ENCODE results near the gene AMPD3. TPM values are rescaled to one million over a fixed set of nuclear protein-coding genes. Genes with fewer than 3 reads are reported as not detected.

Gene AMPD3
- total RNA-seq, 1 experiment from 2014 or later, result 5.9 TPM

DNA sequence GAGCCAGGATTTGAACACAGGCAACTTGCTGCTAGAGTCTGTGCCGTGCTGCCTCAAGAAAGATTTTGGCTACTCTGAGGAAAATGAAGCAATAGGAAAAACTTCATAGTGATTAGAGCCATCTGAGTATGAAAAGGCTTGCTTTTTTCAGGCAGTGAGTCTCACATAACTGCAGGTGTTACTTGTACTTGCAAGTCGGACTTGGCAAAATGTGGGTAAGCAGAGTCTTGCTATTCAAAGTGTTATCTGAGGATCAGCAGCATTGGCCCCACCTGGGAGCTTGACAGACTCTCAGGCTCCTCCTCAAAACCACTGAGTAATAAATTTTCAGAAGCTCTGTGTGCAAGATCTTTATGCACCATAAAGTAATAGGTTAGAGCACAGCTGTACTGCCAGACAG, 67.9 kb downstream of the AMPD3 start:
- Histone ChIP-seq H4K91ac (ENCODE audit: insufficient read length, low read depth, low read length) (no peak overlapping the region), H4K5ac (ENCODE audit: insufficient read length, low read depth, low read length) (no peak overlapping the region), H3K23me2 (ENCODE audit: insufficient read length, low read depth, low read length, poor library complexity, severe bottlenecking) (no peaks in the 10 kb centered on the region), H2BK120ac (ENCODE audit: low read depth, low read length, poor library complexity, severe bottlenecking) (no peak overlapping the region), H3K9me3 (ENCODE audit: control insufficient read depth, low read depth, low read length) (no peaks in the 10 kb centered on the region), H3K56ac (ENCODE audit: insufficient read length, low read depth, low read length) (no peak overlapping the region), H3K23ac (ENCODE audit: insufficient read length, low read depth, low read length) (no peak overlapping the region), H3K14ac (ENCODE audit: insufficient read depth, low read length) (no peak overlapping the region), H3K4me1 (ENCODE audit: insufficient read depth, low read length) (no peaks in the 10 kb centered on the region), H2BK15ac (ENCODE audit: low read depth, low read length) (no peak overlapping the region), H2BK5ac (ENCODE audit: insufficient read length, low read length) (no peak overlapping the region), H2AK5ac (ENCODE audit: insufficient read length, low read length) (no peak overlapping the region), H3K79me1 (ENCODE audit: insufficient read depth, low read depth, low read length, poor library complexity, severe bottlenecking) (no peaks in the 10 kb centered on the region), H4K8ac (replicated peaks; ENCODE audit: insufficient read length, low read depth, low read length) (no peak overlapping the region), H3T11ph (ENCODE audit: low read length) (no peak overlapping the region), H3K9ac (ENCODE audit: extremely low read depth, insufficient read length, low read length) (no peak overlapping the region), H2BK12ac (ENCODE audit: insufficient read length, low read depth, low read length) (no peak overlapping the region), H3K4me2 (ENCODE audit: insufficient read depth, insufficient read length, low read length) (no peak overlapping the region), H3K4ac (ENCODE audit: low read depth, low read length) (no peak overlapping the region), H2BK20ac (ENCODE audit: low read depth, low read length, poor library complexity, severe bottlenecking) (no peak overlapping the region), H2AFZ (ENCODE audit: low read length) (no peak overlapping the region), H3K79me2 (ENCODE audit: insufficient read depth, low read length) (no peaks in the 10 kb centered on the region), H3K27ac (ENCODE audit: insufficient read length, low read depth, low read length) (no peak overlapping the region), H3K27me3 (ENCODE audit: insufficient read depth, low read length) (no peaks in the 10 kb centered on the region), H4K20me1 (ENCODE audit: control insufficient read depth, insufficient read depth, insufficient read length) (no peaks in the 10 kb centered on the region), H3K18ac (ENCODE audit: insufficient read length, low read depth, low read length) (no peak overlapping the region)
- Mint-ChIP-seq H3K4me1 (no peaks in the 10 kb centered on the region), H3K9me3 (no peaks in the 10 kb centered on the region), H3K27me3 (ENCODE audit: low read depth) (no peaks in the 10 kb centered on the region), H3K27ac (no peak overlapping the region), H3K36me3 (ENCODE audit: insufficient read depth in 1 of 3, low read depth in 3 of 3) (peaks cover 1 to 19% (median 14%) of the 10 kb centered on the region in 3 experiments; a peak in 4 of 7 replicates), H3K4me3 (no peak overlapping the region)
- WGBS (ENCODE audit: extremely low coverage, insufficient read length, low lambda C conversion rate), result no CpG with 5 or more reads among the region's 2 CpGs
- TF ChIP-seq CTCF (conservative IDR thresholded peaks at IDR 0.05), result no peak
- DNase-seq, result no peak
